MCF 10A (cell line): ENCODE measurements around the gene MAGEA12. TPM values are rescaled to one million over a fixed set of nuclear protein-coding genes. Genes with fewer than 3 reads are reported as not detected.
"Not testable (repeated sequence)": the region's sequence is repeated elsewhere in the genome, so short reads cannot be mapped to it uniquely, and the experiment has no call there.

ENCODE experiments used
- BruUV-seq: library from RNA; stranded (reverse); fragments of 400-500 nt; replicated peaks from 2 replicates; lab custom pipeline; 2021; lab: Mats Ljungman, UMichigan
- CTCF ChIA-PET: fragments of 300-600 bp; sonication (Branson Sonifier 250); formaldehyde crosslinking; extraction: SDS; loops from one replicate; lab custom pipeline; 2021; ENCODE audit warnings: antibody characterized with exemption, inconsistent platforms; lab: Yijun Ruan, JAX
- POLR2A ChIA-PET: fragments of 300-600, 350-650 bp; sonication (Branson Sonifier 250); formaldehyde crosslinking; extraction: SDS; loops from one replicate; lab custom pipeline; 2020; ENCODE audit warnings: antibody characterized with exemption, inconsistent platforms; lab: Yijun Ruan, JAX
- DNase-seq: peaks from one replicate; pipeline ENCODE4 v3.0.0-alpha.2; 2018; ENCODE audit not compliant: unreplicated experiment
- H3K27ac Mint-ChIP-seq: one replicate; pipeline ENCODE4 v1.8.0; 2022; ENCODE audit warnings: mild to moderate bottlenecking, low read depth, mixed read lengths; ENCODE audit not compliant: unreplicated experiment
- H3K27me3 Mint-ChIP-seq: one replicate; pipeline ENCODE4 v1.8.0; 2022; ENCODE audit warnings: mixed read lengths; ENCODE audit not compliant: insufficient read depth, unreplicated experiment
- H3K36me3 Mint-ChIP-seq: one replicate; pipeline ENCODE4 v1.8.0; 2022; ENCODE audit warnings: mild to moderate bottlenecking, moderate library complexity, mixed read lengths; ENCODE audit not compliant: insufficient read depth, unreplicated experiment
- H3K4me1 Mint-ChIP-seq: one replicate; pipeline ENCODE4 v1.8.0; 2022; ENCODE audit warnings: mixed read lengths; ENCODE audit not compliant: insufficient read depth, unreplicated experiment
- H3K4me3 Mint-ChIP-seq: one replicate; pipeline ENCODE4 v1.8.0; 2022; ENCODE audit warnings: mild to moderate bottlenecking, moderate library complexity, mixed read lengths; ENCODE audit not compliant: unreplicated experiment
- H3K9me3 Mint-ChIP-seq: one replicate; pipeline ENCODE4 v1.8.0; 2022; ENCODE audit warnings: mixed read lengths; ENCODE audit not compliant: unreplicated experiment
- CTCF ChIP-seq: fragments of 200-600 bp; IDR thresholded peaks from one replicate; pipeline ENCODE4 v1.8.0; 2022; ENCODE audit warnings: antibody characterized with exemption, mild to moderate bottlenecking; ENCODE audit not compliant: unreplicated experiment
- intact Hi-C: fragments of 100-400 bp; cut with micrococcal nuclease; formaldehyde crosslinking; loops from 2 replicates; pipeline ENCODE4 v1.14.1; 2022
- total RNA-seq: library from RNA; stranded (reverse); gene quantifications from 2 replicates; pipeline ENCODE4 v1.2.3, GENCODE V29; 2022

MAGEA12 gene
- total RNA-seq, 1 experiment from 2014 or later, result not detected

- H3K27ac Mint-ChIP-seq, result no peak overlapping the region
- DNase-seq, result no peak
- no peaks in the 10 kb centered on the region for H3K27me3 Mint-ChIP-seq
- H3K9me3 Mint-ChIP-seq, result no peaks in the 10 kb centered on the region
- CTCF ChIA-PET, result no interaction called here
- H3K4me3 Mint-ChIP-seq, result no peak overlapping the region
- H3K36me3 Mint-ChIP-seq, result no peaks in the 10 kb centered on the region
- POLR2A ChIA-PET, result interaction anchor here (0.6 kb wide), 1 partner anchor 91 kb away, joined by 3 read pairs; no protein-coding TSS in a partner anchor
- no peaks in the 10 kb centered on the region for H3K4me1 Mint-ChIP-seq
- no peak for TF ChIP-seq CTCF
- intact Hi-C loops, result no loop called here
- BruUV-seq, result no TSS peak
Observed at GRCh38 chrX:152738560-152738959, 5.0 kb downstream of the MAGEA12 start.

- H3K36me3 Mint-ChIP-seq, DNase-seq, H3K27ac Mint-ChIP-seq, intact Hi-C loops, H3K4me1 Mint-ChIP-seq, BruUV-seq, H3K9me3 Mint-ChIP-seq, H3K4me3 Mint-ChIP-seq, CTCF ChIA-PET, H3K27me3 Mint-ChIP-seq, POLR2A ChIA-PET: not testable (repeated sequence)
Observed at GRCh38 chrX:152753686-152754650, 20.4 kb downstream of the MAGEA12 start, which contains the start of gene MAGEA2. MAGEA2 (minus strand) TSS chrX:152753842; CDS start chrX:152751363, 2,479 bp downstream.

GRCh38 chrX:152754871-152755270 is 21.3 kb downstream of the MAGEA12 start:
- H3K4me1 Mint-ChIP-seq, intact Hi-C loops, H3K9me3 Mint-ChIP-seq, CTCF ChIA-PET, H3K27ac Mint-ChIP-seq, H3K27me3 Mint-ChIP-seq, POLR2A ChIA-PET, DNase-seq, H3K36me3 Mint-ChIP-seq, BruUV-seq, H3K4me3 Mint-ChIP-seq: not testable (repeated sequence)

GRCh38 chrX:152758918-152759317 is 25.4 kb downstream of the MAGEA12 start, which contains the start of gene CSAG3:
CSAG3 (plus strand) TSS chrX:152759218.
- H3K27me3 Mint-ChIP-seq, H3K4me1 Mint-ChIP-seq, H3K27ac Mint-ChIP-seq, intact Hi-C loops, POLR2A ChIA-PET, CTCF ChIA-PET, BruUV-seq, H3K9me3 Mint-ChIP-seq, H3K4me3 Mint-ChIP-seq, H3K36me3 Mint-ChIP-seq, DNase-seq: not testable (repeated sequence)

- BruUV-seq, H3K27me3 Mint-ChIP-seq, CTCF ChIA-PET, intact Hi-C loops, H3K36me3 Mint-ChIP-seq, H3K4me3 Mint-ChIP-seq, H3K9me3 Mint-ChIP-seq, H3K27ac Mint-ChIP-seq, POLR2A ChIA-PET, H3K4me1 Mint-ChIP-seq, DNase-seq: not testable (repeated sequence)
Observed at GRCh38 chrX:152759544-152759943, 26.0 kb downstream of the MAGEA12 start.

- intact Hi-C loops, H3K9me3 Mint-ChIP-seq, H3K36me3 Mint-ChIP-seq, CTCF ChIA-PET, H3K4me3 Mint-ChIP-seq, H3K4me1 Mint-ChIP-seq, POLR2A ChIA-PET, DNase-seq, H3K27ac Mint-ChIP-seq, BruUV-seq, H3K27me3 Mint-ChIP-seq: not testable (repeated sequence)
Observed at GRCh38 chrX:152761582-152761981, 28.0 kb downstream of the MAGEA12 start.

GRCh38 chrX:152766562-152766961 is 33.0 kb downstream of the MAGEA12 start:
- DNase-seq, BruUV-seq, CTCF ChIA-PET, H3K4me3 Mint-ChIP-seq, POLR2A ChIA-PET, H3K27me3 Mint-ChIP-seq, H3K36me3 Mint-ChIP-seq, intact Hi-C loops, H3K9me3 Mint-ChIP-seq, H3K4me1 Mint-ChIP-seq, H3K27ac Mint-ChIP-seq: not testable (repeated sequence)

- H3K4me1 Mint-ChIP-seq, POLR2A ChIA-PET, BruUV-seq, H3K36me3 Mint-ChIP-seq, DNase-seq, intact Hi-C loops, H3K27ac Mint-ChIP-seq, H3K27me3 Mint-ChIP-seq, CTCF ChIA-PET, H3K9me3 Mint-ChIP-seq, H3K4me3 Mint-ChIP-seq: not testable (repeated sequence)
Observed at GRCh38 chrX:152769549-152770289, 36.2 kb downstream of the MAGEA12 start, which contains the start of gene MAGEA6. MAGEA6 (minus strand) TSS chrX:152769689; CDS start chrX:152767650, 2,039 bp downstream.
